GM19351 (cell line): ENCODE measurements around the gene HOXB5.

Source experiments
- ATAC-seq: cut with Tn5 transposase; IDR thresholded peaks from one replicate; pipeline ENCODE4 v1.9.1; 2021; ENCODE audit warnings: mild to moderate bottlenecking, moderate library complexity; ENCODE audit not compliant: unreplicated experiment

The HOXB5 gene

DNA sequence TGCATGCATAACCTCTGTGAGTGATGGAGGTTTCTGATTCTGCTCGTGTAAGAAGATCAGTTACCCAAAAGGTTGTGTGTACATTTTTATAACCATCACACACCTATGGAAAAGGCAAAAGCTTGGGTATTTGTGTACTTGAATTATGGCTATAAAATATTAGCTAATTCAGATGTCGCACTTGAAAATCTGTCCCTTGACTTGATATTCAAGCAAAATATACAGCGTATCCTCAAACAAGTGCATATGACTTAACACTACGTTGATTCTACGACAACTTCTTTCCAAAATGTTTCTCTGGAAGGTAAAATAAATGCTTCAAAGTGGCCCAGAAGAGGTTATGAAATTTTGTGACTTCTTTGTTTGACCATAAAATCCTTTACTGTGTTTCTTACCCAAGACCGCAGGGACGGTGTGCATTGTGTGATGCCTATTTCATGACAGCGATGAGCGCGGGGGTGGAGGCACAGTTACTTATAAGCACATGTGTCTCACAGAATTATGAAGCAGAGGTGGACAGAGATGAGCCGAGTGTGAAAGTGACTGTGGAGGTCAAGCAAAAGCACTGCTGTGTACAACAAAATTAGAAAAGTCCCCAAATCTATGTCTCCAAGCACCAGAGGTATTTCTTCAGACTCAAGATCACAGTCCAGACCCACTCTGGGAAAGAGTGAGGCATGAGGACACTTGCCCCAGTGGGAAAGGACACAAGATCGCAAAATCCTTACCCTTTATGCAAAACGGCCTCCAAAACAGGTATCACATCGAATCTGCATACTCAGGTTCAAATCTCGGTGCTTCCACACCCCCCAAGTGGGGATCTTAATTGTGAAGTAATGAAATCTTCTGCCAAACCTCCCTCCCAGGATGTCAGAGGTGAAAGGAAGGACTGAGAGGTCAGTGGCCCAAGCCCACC is 36.7 kb upstream of the HOXB5 start:
- ATAC-seq = no peak

DNA sequence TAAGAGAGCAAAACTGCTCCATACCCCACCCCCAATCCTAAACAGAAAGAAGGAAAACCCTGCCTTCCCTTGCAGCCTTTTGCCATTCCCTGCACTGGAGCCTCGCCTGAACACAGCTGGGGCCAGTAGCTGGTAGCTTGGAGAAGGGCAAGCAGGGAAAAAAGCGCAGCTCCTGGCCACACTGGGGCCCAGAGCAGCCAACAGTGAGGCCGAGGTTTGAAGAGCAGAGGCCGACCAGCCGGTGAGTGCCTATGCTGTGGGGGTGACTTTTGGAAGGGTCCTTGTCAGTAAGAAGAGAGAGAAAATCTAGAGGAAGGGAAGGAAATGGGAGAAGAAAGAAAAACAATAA is 35.8 kb upstream of the HOXB5 start:
- ATAC-seq = no peak

DNA sequence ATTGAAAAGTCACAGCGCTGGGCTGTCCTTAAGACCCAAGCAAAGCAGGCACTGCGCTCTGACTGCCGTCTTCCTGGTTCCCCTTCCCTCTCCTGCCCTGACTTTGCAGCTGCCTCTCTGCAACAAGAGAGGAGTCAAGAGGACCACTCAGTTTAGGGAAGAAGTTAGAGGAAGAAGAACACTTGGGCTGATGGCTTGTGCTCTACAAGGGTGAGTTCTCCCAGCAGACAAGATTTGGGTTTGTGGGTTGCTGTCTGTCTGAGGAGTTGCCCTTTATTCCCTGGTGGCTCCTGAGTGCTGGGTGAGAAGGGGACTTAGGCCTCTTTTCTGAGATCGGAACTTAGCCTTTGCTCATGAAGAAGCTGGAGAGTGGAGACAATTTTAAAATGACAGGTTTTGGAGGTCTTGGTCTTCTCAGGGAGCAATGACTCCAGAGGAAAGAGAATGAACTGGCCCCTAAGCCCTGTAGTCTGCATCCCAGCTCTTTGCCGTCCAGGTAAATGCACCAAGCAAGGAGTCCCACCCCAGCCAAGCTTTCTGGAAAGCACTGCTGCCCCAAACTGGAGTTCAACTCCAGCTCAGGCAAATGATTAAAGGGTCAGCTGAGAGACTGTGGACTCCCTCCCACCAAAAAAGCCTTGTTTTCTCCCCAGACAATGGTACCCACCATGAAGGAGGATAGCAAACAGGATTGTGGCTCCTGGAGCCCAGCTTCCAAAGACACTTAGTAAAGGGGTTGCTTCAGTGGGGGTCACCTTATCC is 35.3 kb upstream of the HOXB5 start:
- ATAC-seq = no peak

DNA sequence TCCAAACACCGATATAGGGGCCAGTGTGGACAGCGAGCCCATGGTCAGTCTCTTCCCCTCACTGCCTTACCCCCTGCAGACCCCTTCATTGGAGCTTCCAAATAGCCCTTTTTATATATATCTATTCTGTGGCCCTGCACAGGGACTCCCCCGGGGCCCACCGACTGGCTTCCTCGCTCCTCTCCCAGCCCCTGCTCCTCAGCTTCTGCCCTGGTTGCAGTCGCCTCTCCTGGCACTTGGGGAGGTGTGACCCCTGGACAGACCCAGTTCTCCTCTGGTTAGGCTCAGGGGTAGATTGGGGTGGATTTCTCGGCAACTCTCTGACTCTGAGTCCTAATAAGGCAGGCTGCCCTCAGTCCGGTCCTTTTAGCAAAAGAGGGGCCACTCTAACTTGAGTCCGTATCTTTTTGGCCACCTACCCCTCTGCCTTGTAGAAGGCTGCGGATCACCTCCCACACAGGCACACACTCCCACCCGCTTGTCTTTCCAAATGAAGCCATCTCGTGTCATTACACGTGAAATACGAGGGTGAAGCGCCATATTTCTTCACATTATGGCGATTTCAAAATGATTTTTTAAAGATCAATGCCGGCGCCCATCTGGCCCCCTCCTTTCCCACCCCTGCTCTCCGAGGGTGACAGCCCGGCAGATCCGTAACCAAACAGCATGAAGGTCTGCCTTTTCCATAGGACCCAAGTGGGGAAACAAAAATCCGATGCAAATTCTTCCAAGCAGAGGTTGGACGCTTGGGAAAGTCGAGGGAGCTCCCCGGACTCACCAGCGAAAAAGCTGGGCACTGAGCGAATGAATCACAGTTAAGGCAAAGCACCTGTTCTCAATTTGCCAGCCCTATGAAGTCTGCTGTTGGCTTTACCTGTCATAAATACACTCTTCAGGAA is 34.3 kb upstream of the HOXB5 start:
- no peak for ATAC-seq

DNA sequence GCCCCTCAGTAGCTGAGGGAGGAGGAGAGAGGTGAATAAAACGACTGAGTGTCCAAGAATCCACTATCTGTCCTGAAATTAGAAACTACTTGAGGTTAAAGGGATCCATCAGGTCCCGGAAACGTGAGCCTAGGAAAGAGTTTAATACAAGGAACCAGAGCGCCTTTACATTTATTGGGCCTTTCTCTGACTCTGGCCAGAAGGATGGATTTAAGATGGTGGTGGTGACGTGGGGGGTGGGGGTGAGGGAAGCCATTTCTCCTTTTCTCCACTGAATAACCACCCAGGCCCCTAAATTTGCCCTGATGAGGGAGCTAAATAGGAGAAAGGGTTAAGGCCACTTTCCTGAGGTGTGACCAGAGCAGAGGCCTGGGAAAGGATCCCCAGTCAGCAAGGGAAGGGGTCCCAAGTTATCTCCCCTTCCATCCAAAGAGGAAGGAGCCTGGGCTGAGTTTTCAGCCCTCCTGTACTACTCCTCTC is 33.6 kb upstream of the HOXB5 start:
- no peak for ATAC-seq

DNA sequence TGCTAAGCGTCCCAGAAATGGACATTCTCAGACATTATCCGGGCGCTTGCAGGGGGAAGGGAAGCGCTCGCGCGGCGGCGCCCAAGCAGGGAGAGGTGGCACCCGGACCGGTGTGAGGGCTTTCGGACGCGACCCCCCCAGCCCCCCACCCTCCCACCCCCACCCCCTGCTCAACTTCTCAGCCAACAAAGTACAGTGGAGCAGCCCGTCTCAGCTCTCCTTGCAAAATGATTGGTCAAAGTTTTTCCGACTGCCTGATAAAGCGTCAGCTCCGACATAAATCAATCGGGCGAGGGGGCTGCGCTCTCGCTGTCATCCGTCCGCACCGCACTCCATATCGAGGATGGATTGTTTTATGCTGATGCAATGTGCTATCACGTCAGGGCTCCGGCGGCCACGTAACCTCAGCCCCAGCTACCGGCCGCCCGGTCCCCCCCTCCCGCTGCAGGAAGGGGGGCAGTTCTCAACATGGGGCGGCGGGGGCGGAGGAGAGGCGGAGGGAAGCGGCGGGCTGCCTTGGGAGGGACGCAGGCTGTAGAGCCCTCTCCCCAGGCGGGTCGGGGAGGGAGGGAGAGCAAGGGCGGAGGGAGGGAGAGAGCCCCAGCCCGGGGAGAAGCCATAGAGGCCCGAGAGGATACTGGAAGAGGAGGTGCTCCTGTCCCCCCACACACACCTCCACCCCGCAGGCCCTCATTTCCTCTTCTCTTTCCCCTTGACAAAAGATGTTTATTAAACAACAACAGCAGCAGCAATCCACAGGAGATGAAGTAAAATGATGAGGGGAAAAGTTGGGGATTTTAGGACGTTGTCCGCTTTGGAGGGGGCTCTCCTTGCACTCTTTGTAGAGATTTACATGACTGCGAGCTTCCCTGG is 32.9 kb upstream of the HOXB5 start, which contains the start of gene HOXB9:
Gene HOXB9 (minus strand): TSS at position 114 of the 873 bp plus-strand sequence. CDS start 89 bp downstream, at position 25.
- ATAC-seq = no peak

DNA sequence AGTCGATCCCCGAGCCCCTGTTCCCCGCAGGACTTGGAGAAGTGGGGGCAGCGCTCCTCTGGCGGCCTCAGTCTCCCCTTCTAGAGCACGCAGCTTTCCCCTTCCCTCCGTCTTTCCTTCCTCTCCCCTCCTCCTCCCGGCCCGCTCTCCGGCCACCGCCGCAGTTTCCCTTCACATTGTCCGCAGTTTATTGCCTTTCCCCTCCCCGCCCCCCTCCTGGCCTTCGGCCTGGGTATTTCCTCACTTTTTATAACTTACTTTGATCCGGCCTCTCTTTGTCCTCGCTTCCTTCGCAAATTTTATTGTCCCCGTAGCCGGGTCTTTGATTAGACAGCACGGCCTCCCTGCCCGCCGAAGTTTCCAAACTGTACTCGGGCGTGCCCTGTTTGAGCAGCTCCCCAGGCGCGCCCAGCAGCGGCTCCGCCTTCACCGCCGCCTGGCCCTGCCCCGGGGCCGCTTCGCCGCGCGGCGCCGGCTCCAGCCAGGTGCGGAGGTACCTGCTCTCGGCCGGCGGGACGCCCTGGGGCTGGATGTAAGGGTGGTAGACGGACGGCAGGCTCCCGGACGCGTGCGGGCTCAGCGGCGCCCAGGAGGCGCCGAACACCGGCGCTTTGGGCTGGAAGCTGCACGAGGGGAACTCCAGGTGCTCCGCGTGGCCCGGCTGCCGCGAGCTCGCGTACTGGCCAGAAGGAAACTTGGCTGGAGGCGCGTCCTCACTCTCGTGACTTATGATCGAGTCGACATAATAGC is 32.1 kb upstream of the HOXB5 start:
- no peak for ATAC-seq

DNA sequence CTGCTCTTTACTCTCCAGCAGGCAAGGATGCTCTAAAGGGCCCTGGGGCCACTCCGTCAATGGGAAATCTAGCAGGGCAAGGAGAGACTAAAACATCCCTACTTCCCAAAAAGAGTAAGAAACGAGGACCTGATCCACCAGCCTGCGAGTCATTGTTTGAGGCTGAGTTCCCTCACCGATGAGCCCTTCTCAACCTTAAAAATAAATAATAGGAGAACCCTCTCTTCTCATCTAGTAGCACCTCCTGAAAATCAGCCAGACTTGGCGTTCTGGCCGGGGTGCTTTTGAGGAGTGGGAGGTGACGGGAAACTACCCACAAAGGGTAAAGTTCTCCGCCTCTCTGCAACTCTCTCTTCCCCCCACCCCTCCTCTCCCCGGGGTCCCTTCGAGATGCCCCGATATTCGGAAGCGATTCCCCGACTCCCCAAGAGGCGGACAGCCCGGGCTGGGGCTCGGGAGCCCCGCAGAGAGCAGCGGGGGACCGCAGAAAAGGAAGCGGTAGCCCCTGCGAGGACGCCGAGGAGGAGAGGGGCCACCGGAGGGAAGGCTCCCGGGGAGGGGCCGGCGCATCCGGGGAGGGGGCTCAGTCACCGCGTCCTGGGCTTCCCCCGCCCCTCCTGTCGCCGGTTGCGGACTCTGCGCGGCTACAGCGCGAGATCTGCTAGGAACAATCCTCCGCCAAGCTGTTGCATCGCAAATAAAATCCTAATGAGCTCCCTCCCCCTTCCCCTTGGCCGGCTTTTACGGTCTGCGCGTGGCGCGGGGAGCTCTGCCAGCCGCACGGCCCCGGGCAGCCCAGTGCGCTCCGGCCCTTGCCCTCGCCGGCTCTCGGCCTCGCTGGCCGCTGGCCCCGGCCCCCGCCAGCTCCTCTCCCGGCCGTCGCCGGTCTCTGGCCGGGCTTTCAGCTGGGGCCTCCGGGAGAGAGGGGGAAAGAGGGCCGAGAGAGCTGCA is 31.2 kb upstream of the HOXB5 start:
- ATAC-seq = no peak

DNA sequence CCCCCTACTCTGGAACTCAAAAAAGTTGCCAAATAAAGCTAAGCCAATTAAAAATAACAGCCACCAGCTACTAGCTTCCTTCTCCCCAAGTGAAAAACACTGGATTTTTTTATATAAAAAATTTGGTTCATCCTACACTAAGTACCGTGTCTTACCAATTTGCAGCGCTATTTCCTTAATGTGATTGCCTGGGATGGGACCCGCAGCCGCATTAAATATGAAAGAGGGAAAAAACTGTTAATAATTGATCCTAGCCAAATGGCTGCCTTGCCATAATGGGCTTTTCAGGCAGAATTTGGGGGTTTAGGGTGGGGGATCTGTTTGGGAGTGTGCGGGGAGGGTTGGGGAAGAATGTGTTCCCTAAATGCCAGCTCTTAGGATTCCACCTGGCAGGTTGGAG is 30.5 kb upstream of the HOXB5 start:
- ATAC-seq = no peak

DNA sequence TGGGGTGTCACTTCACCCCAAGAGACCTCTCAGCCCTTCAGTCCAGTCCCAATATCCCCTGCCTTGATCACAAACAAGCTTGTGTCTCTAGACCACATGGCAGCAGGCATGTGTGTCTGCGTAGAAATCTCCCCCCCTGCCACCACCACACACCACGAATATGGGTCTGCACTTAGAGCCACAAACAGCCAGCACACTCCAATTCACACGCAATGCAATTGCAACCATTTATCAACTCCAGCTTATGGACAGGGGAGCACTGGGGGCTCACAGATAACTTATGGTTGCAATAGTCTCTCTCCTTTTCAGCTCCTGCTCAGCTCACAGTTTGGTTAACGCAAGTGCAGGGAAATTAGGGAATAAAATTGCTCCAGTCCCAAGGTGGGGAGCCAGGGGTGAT is 30.0 kb upstream of the HOXB5 start:
- no peak for ATAC-seq

DNA sequence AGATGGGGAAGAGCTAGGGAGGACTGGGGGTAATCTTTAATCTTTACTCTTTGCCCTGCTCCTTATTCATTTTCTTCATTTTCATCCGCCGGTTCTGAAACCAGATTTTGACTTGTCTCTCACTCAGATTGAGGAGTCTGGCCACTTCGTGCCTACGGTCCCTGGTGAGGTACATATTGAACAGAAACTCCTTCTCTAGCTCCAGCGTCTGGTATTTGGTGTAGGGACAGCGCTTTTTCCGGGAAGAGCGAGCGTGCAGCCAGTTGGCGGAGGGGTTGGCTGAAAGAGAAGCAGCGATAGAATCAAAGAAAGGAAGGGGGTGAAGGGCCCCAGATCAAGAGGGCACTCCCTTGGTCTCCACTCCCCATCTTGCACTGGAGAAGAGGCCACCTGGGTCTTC is 29.3 kb upstream of the HOXB5 start:
- ATAC-seq = no peak

DNA sequence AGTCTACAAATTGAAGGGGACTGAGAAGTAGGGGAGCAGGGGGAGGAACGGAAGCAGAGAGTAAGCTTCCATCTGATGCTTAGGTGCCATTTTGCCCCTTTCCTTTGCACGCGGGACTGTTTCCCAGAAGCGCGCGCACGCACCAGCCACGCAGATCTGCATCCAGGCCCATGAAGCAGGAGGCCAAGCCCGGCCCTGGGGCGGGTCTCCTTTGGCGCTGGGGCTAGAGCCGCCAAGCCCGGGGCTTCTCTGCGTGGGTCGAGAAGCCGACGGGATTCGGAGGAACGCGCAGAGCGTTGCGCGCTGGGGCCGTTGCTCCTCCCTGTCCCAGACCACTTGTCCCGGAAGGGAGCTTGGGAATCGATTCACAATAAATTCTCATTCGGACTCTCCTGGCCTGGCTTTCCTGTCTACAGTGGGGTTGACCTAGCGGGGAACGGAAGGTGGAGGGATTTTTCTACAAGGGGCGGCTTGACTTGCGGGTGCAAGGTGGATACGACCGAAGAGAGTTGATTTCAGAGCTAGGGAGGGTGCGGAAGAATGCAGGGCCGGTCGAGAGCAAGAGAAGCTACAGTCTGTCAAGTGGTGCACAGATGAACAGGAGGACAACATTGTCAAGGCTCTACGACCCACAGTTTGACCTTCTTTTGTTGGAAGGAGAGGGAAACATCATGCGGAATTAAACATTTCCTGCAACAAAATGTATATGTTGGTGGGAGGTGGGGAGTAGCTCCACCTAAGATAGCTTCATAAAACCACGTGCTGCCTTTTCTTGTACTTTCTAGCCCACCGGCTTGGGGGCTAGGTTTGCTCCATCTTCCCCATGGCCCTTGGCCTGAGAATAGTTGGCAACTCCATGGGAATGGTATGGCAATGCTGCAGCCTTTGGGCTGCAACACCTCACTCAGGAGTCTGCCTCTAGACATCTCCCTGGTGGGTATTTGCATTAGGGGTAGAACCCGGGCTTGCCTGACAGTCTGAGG is 28.1 kb upstream of the HOXB5 start:
- ATAC-seq = no peak

DNA sequence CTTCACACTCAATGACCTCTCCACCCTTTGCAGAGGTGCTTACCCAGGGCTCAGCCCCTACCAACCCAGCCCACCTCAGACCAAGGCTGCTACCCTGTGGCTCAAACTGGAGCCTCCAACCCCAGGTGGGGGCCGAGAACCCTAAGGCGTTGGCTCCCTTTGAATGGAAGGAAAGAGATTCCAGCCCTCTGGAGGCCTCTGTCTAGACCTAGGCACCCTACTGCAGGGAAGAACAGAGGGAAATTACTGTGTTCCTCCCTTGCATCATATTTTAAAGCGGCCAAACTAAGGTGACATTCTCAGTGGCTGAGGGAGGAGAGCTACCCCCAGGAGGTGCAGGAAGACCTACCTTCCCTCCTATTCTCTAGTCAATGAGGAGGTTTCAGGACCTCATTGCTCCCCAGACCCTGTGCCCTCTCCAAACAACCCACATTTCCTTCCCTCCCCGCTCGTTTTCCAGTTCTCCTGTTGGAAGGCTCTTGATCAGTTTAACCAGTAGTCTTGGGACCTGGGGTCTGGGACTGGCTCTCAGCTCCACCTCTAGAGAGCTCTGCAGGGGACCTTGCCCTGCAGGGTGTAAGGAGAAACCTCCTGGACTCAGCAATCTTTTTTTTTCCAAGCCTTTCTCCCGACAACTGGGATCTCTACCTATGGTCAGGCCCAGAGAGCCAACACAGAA is 27.0 kb upstream of the HOXB5 start:
- ATAC-seq = no peak

DNA sequence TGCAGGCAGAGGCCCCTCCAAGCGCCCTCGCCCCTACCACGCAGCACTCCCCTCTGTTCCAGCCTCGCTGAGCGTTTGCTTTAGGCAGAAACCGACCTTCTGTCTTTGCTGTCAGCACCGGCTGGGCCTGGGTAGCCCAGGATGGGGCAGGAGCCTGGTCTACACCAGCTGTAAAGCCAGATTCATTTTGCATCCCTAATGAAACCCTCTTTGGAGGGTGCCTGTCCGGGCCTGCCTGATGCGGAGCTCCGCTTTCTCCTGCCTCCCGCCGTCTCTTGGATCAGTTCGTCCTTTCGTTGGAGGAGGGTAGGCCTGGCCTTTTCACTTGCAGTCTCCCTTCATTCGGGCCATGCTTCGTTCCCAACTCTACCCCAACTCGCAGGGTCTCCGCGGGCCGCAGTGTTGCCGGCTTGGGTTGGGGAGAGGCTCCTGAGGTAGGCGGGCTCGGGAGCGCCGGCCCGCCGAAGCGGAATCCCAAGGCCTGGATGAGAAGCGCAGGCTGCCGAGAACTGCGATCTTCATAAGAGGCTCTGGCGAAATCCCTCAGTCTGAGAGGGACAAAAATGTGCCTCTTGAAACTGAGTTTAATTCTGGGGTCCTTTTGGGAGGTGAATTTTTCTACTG is 26.4 kb upstream of the HOXB5 start:
- ATAC-seq = no peak

DNA sequence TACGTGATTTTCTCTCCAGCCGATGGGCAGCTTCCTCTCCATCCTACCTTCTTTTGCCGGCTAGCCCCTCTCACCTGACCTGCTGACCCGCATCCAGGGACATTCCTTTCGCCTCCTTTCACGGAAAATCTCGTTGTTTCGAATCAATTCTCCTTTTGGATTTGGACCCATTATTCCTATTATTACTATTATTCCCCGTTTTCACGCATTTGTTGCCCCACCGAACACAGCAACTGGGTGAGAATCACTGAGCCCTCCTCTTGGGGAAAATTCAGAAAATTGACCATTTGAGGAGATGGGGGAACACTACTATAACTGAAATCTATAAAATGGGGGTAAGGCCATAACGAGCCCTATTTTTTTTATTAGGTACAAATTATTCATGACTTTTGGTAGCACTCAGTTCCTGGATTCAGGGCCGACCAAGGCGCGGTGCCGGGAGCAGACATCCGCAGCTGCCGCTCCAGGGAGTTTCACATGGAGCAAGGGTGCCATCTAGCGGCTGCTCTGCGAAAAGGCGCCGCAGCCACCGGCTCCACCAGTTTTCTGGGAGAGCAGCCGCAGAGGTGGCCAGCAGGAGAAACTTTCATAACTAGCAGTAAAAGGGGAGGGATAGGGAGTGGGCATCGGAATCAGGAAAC is 24.8 kb upstream of the HOXB5 start:
- no peak for ATAC-seq
